ENCODE measurements around the gene LINC00237.

DNA sequence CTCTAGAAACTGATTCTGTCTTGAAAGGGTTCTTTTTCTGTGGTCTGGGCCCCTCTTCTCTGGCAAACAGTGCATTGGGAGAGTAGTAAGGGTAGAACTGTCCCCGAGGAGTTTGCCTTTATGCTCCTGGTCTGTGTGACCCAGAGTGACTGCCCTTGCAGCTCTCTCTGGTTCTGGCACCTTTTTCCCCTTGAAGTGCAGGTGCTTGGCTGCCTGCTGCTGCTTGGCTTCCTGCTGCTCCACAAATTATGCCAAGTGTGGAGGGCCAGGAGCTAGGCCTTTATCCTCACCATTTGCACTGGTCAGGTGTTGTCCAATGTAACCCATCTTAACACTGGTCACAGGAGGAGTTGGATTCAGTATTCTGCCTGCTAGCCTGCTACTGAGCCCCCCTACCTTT lies 30.9 kb upstream of the LINC00237 start:
- TF ChIP-seq, protein P1, sequence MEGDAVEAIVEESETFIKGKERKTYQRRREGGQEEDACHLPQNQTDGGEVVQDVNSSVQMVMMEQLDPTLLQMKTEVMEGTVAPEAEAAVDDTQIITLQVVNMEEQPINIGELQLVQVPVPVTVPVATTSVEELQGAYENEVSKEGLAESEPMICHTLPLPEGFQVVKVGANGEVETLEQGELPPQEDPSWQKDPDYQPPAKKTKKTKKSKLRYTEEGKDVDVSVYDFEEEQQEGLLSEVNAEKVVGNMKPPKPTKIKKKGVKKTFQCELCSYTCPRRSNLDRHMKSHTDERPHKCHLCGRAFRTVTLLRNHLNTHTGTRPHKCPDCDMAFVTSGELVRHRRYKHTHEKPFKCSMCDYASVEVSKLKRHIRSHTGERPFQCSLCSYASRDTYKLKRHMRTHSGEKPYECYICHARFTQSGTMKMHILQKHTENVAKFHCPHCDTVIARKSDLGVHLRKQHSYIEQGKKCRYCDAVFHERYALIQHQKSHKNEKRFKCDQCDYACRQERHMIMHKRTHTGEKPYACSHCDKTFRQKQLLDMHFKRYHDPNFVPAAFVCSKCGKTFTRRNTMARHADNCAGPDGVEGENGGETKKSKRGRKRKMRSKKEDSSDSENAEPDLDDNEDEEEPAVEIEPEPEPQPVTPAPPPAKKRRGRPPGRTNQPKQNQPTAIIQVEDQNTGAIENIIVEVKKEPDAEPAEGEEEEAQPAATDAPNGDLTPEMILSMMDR (IDR thresholded peaks at IDR 0.05; ENCODE audit: insufficient read depth, low read length), result no peak
- TF ChIP-seq POLR2AphosphoS5 (IDR thresholded peaks at IDR 0.05; ENCODE audit: low read depth) (no peak), SPI1 (IDR thresholded peaks at IDR 0.05; ENCODE audit: borderline replicate concordance, low read depth) (no peak), GABPA (IDR thresholded peaks at IDR 0.05; ENCODE audit: low read depth) (no peak)
- TF ChIP-seq, protein P2, sequence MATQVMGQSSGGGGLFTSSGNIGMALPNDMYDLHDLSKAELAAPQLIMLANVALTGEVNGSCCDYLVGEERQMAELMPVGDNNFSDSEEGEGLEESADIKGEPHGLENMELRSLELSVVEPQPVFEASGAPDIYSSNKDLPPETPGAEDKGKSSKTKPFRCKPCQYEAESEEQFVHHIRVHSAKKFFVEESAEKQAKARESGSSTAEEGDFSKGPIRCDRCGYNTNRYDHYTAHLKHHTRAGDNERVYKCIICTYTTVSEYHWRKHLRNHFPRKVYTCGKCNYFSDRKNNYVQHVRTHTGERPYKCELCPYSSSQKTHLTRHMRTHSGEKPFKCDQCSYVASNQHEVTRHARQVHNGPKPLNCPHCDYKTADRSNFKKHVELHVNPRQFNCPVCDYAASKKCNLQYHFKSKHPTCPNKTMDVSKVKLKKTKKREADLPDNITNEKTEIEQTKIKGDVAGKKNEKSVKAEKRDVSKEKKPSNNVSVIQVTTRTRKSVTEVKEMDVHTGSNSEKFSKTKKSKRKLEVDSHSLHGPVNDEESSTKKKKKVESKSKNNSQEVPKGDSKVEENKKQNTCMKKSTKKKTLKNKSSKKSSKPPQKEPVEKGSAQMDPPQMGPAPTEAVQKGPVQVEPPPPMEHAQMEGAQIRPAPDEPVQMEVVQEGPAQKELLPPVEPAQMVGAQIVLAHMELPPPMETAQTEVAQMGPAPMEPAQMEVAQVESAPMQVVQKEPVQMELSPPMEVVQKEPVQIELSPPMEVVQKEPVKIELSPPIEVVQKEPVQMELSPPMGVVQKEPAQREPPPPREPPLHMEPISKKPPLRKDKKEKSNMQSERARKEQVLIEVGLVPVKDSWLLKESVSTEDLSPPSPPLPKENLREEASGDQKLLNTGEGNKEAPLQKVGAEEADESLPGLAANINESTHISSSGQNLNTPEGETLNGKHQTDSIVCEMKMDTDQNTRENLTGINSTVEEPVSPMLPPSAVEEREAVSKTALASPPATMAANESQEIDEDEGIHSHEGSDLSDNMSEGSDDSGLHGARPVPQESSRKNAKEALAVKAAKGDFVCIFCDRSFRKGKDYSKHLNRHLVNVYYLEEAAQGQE (IDR thresholded peaks at IDR 0.05; ENCODE audit: insufficient replicate concordance, low read depth), result no peak
